Transverse colon (tissue), 4 donors: ENCODE data around the gene HOXC9.

ENCODE experiments used
- CTCF ChIP-seq, 5 experiments: fragments of 200-600 bp in 3 of 5; fragments of 450-650 bp in 2 of 5; sonication (generic) in 3 of 5; IDR thresholded peaks; 1 replicate in 2 of 5; 2 replicates in 3 of 5; pipeline ENCODE4 v1.5.1; 2016 to 2017; ENCODE audit warnings: antibody characterized with exemption in 5 of 5, inconsistent platforms in 3 of 5, mild to moderate bottlenecking in 2 of 5, moderate library complexity in 1 of 5
- EP300 ChIP-seq: sonication (generic); formaldehyde crosslinking; IDR thresholded peaks from one replicate; pipeline ENCODE4 v1.6.1; 2017; ENCODE audit warnings: antibody characterized with exemption, low read depth
- POLR2A ChIP-seq: fragments of 450-650 bp; IDR thresholded peaks from one replicate; pipeline ENCODE4 v1.6.1; 2016; ENCODE audit warnings: antibody characterized with exemption, mild to moderate bottlenecking, moderate library complexity
- POLR2AphosphoS5 ChIP-seq, 3 donors: sonication (generic); formaldehyde crosslinking; IDR thresholded peaks; one replicate each; pipeline ENCODE4 v1.6.1; 2016; ENCODE audit warnings: antibody characterized with exemption in 3 of 3

- TF ChIP-seq CTCF (IDR thresholded peaks at IDR 0.05) (no peak), POLR2AphosphoS5 (IDR thresholded peaks at IDR 0.05) (no peak), EP300 (no peak), POLR2A (no peak)
These were observed 27.2 kb upstream of the HOXC9 start, which contains the start of gene HOXC11 for GRCh38 chr12:53972722-53973235.
